ENCODE data around the gene KLRK1.

Gene KLRK1

GRCh38 chr12:10363914-10364814 is 25.7 kb downstream of the KLRK1 start:
- peak overlapping the region; percentile 57 for H3K4me3 ChIP-seq (replicated peaks; ENCODE audit: insufficient read depth, low read length)
- peak in 1 of 2 experiments; percentile 40 for DNase-seq (ENCODE audit: low read depth in 1 of 2, low spot score in 1 of 2)
- TF ChIP-seq GABPA (IDR thresholded peaks at IDR 0.05; ENCODE audit: low read depth), result no peak
- peak; percentile 27; the same call in 1 of the 2 replicates for TF ChIP-seq SPI1 (IDR thresholded peaks at IDR 0.05; ENCODE audit: borderline replicate concordance, low read depth)

DNA sequence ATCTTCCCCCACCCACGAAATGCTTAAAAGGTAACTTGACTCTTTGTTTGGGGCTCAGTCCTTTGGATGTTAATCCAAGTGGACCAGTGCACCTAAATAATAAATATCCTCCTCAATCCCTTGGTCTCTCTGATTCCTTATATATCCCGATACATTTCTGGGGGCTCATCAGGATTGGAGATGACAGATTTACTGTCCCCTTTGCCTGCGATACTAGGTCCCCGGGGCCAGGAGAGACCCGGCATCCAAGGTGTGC is 26.3 kb downstream of the KLRK1 start:
- Histone ChIP-seq H3K4me3 (replicated peaks; ENCODE audit: insufficient read depth, low read length) (no peak overlapping the region), H3K27ac (replicated peaks) (no peak overlapping the region), H3K27me3 (ENCODE audit: insufficient read depth, poor library complexity, severe bottlenecking) (no peaks in the 10 kb centered on the region)
- DNase-seq (ENCODE audit: low read depth in 1 of 2, low spot score in 1 of 2), result no peak
- TF ChIP-seq SPI1 (IDR thresholded peaks at IDR 0.05; ENCODE audit: borderline replicate concordance, low read depth) (no peak), POLR2AphosphoS5 (IDR thresholded peaks at IDR 0.05; ENCODE audit: low read depth) (no peak), GABPA (IDR thresholded peaks at IDR 0.05; ENCODE audit: low read depth) (no peak), REST (IDR thresholded peaks at IDR 0.05; ENCODE audit: insufficient replicate concordance, low read depth) (no peak)
- TF ChIP-seq, protein P1, sequence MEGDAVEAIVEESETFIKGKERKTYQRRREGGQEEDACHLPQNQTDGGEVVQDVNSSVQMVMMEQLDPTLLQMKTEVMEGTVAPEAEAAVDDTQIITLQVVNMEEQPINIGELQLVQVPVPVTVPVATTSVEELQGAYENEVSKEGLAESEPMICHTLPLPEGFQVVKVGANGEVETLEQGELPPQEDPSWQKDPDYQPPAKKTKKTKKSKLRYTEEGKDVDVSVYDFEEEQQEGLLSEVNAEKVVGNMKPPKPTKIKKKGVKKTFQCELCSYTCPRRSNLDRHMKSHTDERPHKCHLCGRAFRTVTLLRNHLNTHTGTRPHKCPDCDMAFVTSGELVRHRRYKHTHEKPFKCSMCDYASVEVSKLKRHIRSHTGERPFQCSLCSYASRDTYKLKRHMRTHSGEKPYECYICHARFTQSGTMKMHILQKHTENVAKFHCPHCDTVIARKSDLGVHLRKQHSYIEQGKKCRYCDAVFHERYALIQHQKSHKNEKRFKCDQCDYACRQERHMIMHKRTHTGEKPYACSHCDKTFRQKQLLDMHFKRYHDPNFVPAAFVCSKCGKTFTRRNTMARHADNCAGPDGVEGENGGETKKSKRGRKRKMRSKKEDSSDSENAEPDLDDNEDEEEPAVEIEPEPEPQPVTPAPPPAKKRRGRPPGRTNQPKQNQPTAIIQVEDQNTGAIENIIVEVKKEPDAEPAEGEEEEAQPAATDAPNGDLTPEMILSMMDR (IDR thresholded peaks at IDR 0.05; ENCODE audit: insufficient read depth, low read length), result no peak

More at GRCh38 chr12:10363914-10364814, 25.7 kb downstream of the KLRK1 start:
- Histone ChIP-seq H3K27ac (replicated peaks) (peak overlapping the region; percentile 80), H3K27me3 (ENCODE audit: insufficient read depth, poor library complexity, severe bottlenecking) (no peaks in the 10 kb centered on the region)

DNA sequence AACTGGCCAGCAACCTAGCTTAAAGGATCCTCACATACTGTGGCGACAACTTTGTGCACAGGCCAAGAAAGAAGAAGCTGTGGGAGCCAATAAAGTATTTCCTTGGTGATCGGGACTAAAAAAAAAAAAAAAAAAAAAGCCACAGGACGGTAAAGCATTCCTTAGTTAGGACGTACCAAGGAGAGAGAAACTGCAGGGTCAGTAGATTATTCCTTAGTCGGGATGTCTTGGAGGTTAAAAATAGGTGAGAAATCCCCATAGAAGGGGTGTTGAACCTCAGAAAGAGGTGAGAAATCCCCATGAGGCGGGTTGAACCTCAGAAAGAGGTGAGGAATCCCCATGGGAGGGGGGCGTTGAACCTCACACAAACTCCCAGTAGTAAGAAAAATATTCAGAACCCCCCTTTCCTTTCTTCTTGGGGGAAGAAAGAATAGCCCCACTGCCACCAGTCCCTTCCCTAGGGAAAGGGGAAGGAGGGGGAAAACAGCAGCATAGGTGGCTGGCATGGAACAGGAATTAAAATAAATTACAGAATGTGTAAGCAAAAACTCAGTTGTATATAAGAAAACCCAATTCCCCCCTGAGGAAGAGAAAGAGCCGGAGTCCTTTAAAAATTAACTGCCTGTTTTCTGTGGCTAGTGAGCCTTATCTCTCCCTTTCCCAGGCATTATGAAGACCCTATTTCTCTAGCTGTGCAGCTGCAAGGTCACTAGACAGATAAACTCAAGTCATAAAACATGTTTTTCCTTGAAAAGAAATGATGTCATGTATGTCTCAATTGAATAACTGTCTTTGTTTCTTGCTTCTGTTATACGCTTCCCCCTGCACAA is 26.8 kb downstream of the KLRK1 start:
- DNase-seq (ENCODE audit: low read depth in 1 of 2, low spot score in 1 of 2), result no peak
- Histone ChIP-seq H3K27me3 (ENCODE audit: insufficient read depth, poor library complexity, severe bottlenecking) (no peaks in the 10 kb centered on the region), H3K27ac (replicated peaks) (no peak overlapping the region), H3K4me3 (replicated peaks; ENCODE audit: insufficient read depth, low read length) (no peak overlapping the region)
- TF ChIP-seq, protein P1 (IDR thresholded peaks at IDR 0.05; ENCODE audit: insufficient read depth, low read length), result no peak
- TF ChIP-seq POLR2AphosphoS5 (IDR thresholded peaks at IDR 0.05; ENCODE audit: low read depth), result no peak
- no peak for TF ChIP-seq SPI1 (IDR thresholded peaks at IDR 0.05; ENCODE audit: borderline replicate concordance, low read depth)
- TF ChIP-seq REST (IDR thresholded peaks at IDR 0.05; ENCODE audit: insufficient replicate concordance, low read depth), result no peak
- TF ChIP-seq GABPA (IDR thresholded peaks at IDR 0.05; ENCODE audit: low read depth), result no peak

- no peaks in the 10 kb centered on the region for H3K27me3 ChIP-seq (ENCODE audit: insufficient read depth, poor library complexity, severe bottlenecking)
- TF ChIP-seq, protein P1 (IDR thresholded peaks at IDR 0.05; ENCODE audit: insufficient read depth, low read length), result no peak
- TF ChIP-seq POLR2AphosphoS5 (IDR thresholded peaks at IDR 0.05; ENCODE audit: low read depth), result no peak
- no peak overlapping the region; the same call in 1 of the 2 replicates for H3K27ac ChIP-seq (replicated peaks)
- H3K4me3 ChIP-seq (replicated peaks; ENCODE audit: insufficient read depth, low read length), result no peak overlapping the region
- no peak for DNase-seq (ENCODE audit: low read depth in 1 of 2, low spot score in 1 of 2)
Measured at GRCh38 chr12:10362325-10362724, 27.5 kb downstream of the KLRK1 start.
